Sigmoid colon (tissue), 4 donors: ENCODE measurements around the gene MXRA8.

ENCODE experiments used
- EP300 ChIP-seq, 4 donors: sonication (generic); formaldehyde crosslinking; IDR thresholded peaks; one replicate each; pipeline ENCODE4 v1.6.1; 2017; ENCODE audit warnings: antibody characterized with exemption in 4 of 4
- POLR2A ChIP-seq, 2 donors: fragments of 450-650 bp; IDR thresholded peaks; one replicate each; pipeline ENCODE4 v1.6.1; 2016; ENCODE audit warnings: antibody characterized with exemption in 2 of 2, mild to moderate bottlenecking in 2 of 2, moderate library complexity in 2 of 2
- POLR2AphosphoS5 ChIP-seq, 4 donors: sonication (generic); formaldehyde crosslinking; IDR thresholded peaks; one replicate each; pipeline ENCODE4 v1.6.1; 2017; ENCODE audit warnings: antibody characterized with exemption in 4 of 4
- TF ChIP-seq, protein P1 (sequence below), 4 experiments: fragments of 450-650 bp in 3 of 4; fragments of 200-600 bp in 1 of 4; IDR thresholded peaks; one replicate each; pipeline ENCODE4 v1.5.1; 2016 to 2019; ENCODE audit warnings: antibody characterized with exemption in 4 of 4, mild to moderate bottlenecking in 3 of 4, moderate library complexity in 2 of 4

DNA sequence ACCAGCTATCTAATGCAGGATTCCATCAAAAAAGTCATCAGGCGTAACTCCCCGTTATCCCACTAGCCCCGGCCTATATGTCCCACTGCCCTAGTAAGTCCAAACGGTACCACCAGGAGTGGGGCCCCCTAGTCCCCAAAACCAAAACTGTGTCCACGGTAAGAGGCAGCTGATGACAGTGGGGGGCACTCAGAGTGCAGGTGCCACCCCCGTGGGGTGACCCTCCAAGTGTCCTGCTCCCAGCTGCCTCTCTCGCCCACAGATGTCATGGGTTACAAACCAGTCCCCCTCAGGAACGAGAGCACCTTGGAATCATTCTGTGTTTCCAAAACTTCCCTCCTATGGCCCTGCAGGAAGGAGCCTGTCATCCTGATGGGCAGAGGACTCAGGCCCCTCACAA lies 27.6 kb upstream of the MXRA8 start:
- TF ChIP-seq POLR2A (IDR thresholded peaks at IDR 0.05) (no peak), EP300 (IDR thresholded peaks at IDR 0.05) (no peak), POLR2AphosphoS5 (IDR thresholded peaks at IDR 0.05) (no peak)
- TF ChIP-seq, protein P1, sequence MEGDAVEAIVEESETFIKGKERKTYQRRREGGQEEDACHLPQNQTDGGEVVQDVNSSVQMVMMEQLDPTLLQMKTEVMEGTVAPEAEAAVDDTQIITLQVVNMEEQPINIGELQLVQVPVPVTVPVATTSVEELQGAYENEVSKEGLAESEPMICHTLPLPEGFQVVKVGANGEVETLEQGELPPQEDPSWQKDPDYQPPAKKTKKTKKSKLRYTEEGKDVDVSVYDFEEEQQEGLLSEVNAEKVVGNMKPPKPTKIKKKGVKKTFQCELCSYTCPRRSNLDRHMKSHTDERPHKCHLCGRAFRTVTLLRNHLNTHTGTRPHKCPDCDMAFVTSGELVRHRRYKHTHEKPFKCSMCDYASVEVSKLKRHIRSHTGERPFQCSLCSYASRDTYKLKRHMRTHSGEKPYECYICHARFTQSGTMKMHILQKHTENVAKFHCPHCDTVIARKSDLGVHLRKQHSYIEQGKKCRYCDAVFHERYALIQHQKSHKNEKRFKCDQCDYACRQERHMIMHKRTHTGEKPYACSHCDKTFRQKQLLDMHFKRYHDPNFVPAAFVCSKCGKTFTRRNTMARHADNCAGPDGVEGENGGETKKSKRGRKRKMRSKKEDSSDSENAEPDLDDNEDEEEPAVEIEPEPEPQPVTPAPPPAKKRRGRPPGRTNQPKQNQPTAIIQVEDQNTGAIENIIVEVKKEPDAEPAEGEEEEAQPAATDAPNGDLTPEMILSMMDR (IDR thresholded peaks at IDR 0.05), result no peak
